Measurements from ENCODE around the gene UBTD1. TPM values are rescaled to one million over a fixed set of nuclear protein-coding genes. Genes with fewer than 3 reads are reported as not detected.
"Not testable (repeated sequence)": the region's sequence is repeated elsewhere in the genome, so short reads cannot be mapped to it uniquely, and the experiment has no call there.

UBTD1 gene
- total RNA-seq, 1 donor from 2014 or later = 0.91 TPM

GRCh38 chr10:97474918-97475317, 23.8 kb upstream of the UBTD1 start:
- no peak for TF ChIP-seq CTCF (IDR thresholded peaks at IDR 0.05)
- Mint-ChIP-seq H3K36me3 (ENCODE audit: low read depth) (peaks cover 80% of the 10 kb centered on the region), H3K4me1 (no peaks in the 10 kb centered on the region), H3K4me3 (no peak overlapping the region), H3K27ac (no peak overlapping the region), H3K9me3 (peaks cover 3% of the 10 kb centered on the region), H3K27me3 (no peaks in the 10 kb centered on the region)
- no peak for ATAC-seq (ENCODE audit: low read depth)
- intact Hi-C loops (cut with micrococcal nuclease) = no loop called here
- ChIA-PET CTCF (no interaction called here), POLR2A (interaction anchor here (1.1 kb wide), 1 partner anchor 47 kb away, joined by 3 read pairs; no protein-coding TSS in a partner anchor)
- no peak for DNase-seq

GRCh38 chr10:97475936-97476594, 22.7 kb upstream of the UBTD1 start:
- Mint-ChIP-seq H3K9me3 (peaks cover 3% of the 10 kb centered on the region), H3K27me3 (no peaks in the 10 kb centered on the region), H3K4me1 (no peaks in the 10 kb centered on the region), H3K27ac (no peak overlapping the region), H3K36me3 (ENCODE audit: low read depth) (peaks cover 82% of the 10 kb centered on the region), H3K4me3 (no peak overlapping the region)
- intact Hi-C loops (cut with micrococcal nuclease) = no loop called here
- no peak for ATAC-seq (ENCODE audit: low read depth)
- TF ChIP-seq CTCF (IDR thresholded peaks at IDR 0.05) = no peak
- DNase-seq = no peak
- ChIA-PET POLR2A (no interaction called here), CTCF (no interaction called here)

GRCh38 chr10:97479410-97479809, 19.3 kb upstream of the UBTD1 start:
- H3K27ac Mint-ChIP-seq; POLR2A ChIA-PET; H3K9me3 Mint-ChIP-seq; H3K27me3 Mint-ChIP-seq; H3K4me3 Mint-ChIP-seq; intact Hi-C loops (cut with micrococcal nuclease); CTCF ChIA-PET; DNase-seq; H3K4me1 Mint-ChIP-seq; ATAC-seq (ENCODE audit: low read depth): not testable (repeated sequence)
- peaks cover 79% of the 10 kb centered on the region for H3K36me3 Mint-ChIP-seq (ENCODE audit: low read depth)

GRCh38 chr10:97479939-97480338, 18.8 kb upstream of the UBTD1 start:
- Mint-ChIP-seq H3K36me3 (ENCODE audit: low read depth) (peaks cover 75% of the 10 kb centered on the region), H3K27me3 (no peaks in the 10 kb centered on the region), H3K4me1 (no peaks in the 10 kb centered on the region), H3K9me3 (peaks cover 2% of the 10 kb centered on the region), H3K27ac (no peak overlapping the region), H3K4me3 (no peak overlapping the region)
- DNase-seq (no peak), ATAC-seq (ENCODE audit: low read depth) (no peak)
- CTCF ChIA-PET = no interaction called here
- no peak for TF ChIP-seq CTCF (IDR thresholded peaks at IDR 0.05)
- intact Hi-C loops (cut with micrococcal nuclease) = no loop called here
- POLR2A ChIA-PET = no interaction called here

- no peaks in the 10 kb centered on the region for H3K4me1 Mint-ChIP-seq
- intact Hi-C loops (cut with micrococcal nuclease) = no loop called here
- ChIA-PET CTCF (interaction anchor here (0.9 kb wide), 1 partner anchor 9 kb away, joined by 4 read pairs; no protein-coding TSS in a partner anchor), POLR2A (no interaction called here)
- TF ChIP-seq CTCF (IDR thresholded peaks at IDR 0.05) = no peak
- H3K27ac Mint-ChIP-seq = no peak overlapping the region
- ATAC-seq (ENCODE audit: low read depth) = no peak
- no peak overlapping the region for H3K4me3 Mint-ChIP-seq
- DNase-seq = no peak
- no peaks in the 10 kb centered on the region for H3K27me3 Mint-ChIP-seq
- H3K36me3 Mint-ChIP-seq (ENCODE audit: low read depth) = peaks cover 70% of the 10 kb centered on the region
- H3K9me3 Mint-ChIP-seq = no peaks in the 10 kb centered on the region
Measured at GRCh38 chr10:97481071-97481470, 17.7 kb upstream of the UBTD1 start.

GRCh38 chr10:97482381-97482780, 16.3 kb upstream of the UBTD1 start:
- ChIA-PET POLR2A (no interaction called here), CTCF (no interaction called here)
- no peaks in the 10 kb centered on the region for H3K27me3 Mint-ChIP-seq
- H3K9me3 Mint-ChIP-seq = no peaks in the 10 kb centered on the region
- no peak overlapping the region for H3K4me3 Mint-ChIP-seq
- intact Hi-C loops (cut with micrococcal nuclease) = no loop called here
- H3K27ac Mint-ChIP-seq = no peak overlapping the region
- H3K4me1 Mint-ChIP-seq = no peaks in the 10 kb centered on the region
- ATAC-seq (ENCODE audit: low read depth) (no peak), DNase-seq (no peak)
- TF ChIP-seq CTCF (IDR thresholded peaks at IDR 0.05) = no peak
- peaks cover 57% of the 10 kb centered on the region for H3K36me3 Mint-ChIP-seq (ENCODE audit: low read depth)

Measured in activated B cell treated with CpG ODN at 0.5 μM for 24 hours (primary cell).